ENCODE measurements around the gene NCOR2.

The NCOR2 gene

GRCh38 chr12:124609041-124609989 is 41.9 kb upstream of the NCOR2 start:
- Histone ChIP-seq H3K4me1 (ENCODE audit: control insufficient read depth in 5 of 5, insufficient read depth in 5 of 5, low read length in 5 of 5) (peaks cover 0 to 22% (median 13%) of the 10 kb centered on the region in 5 donors), H3K27me3 (ENCODE audit: control insufficient read depth in 5 of 5, insufficient read depth in 4 of 5, low read length in 5 of 5) (peaks cover 0 to 4% (median 0%) of the 10 kb centered on the region in 5 donors), H3K9me3 (ENCODE audit: control insufficient read depth in 5 of 5, low read length in 5 of 5) (peaks cover 0 to 6% (median 4%) of the 10 kb centered on the region in 5 donors), H3K9ac (ENCODE audit: low read length in 5 of 5) (no peak overlapping the region), H3K4me3 (ENCODE audit: low read depth in 1 of 5, low read length in 5 of 5) (no peak overlapping the region), H3K27ac (ENCODE audit: low read depth, low read length) (no peak overlapping the region), H3K36me3 (ENCODE audit: control insufficient read depth in 5 of 5, insufficient read depth in 5 of 5, low read length in 5 of 5) (no peaks in the 10 kb centered on the region)

- Histone ChIP-seq H3K27me3 (ENCODE audit: control insufficient read depth in 5 of 5, insufficient read depth in 4 of 5, low read length in 5 of 5) (peaks cover 0 to 4% (median 0%) of the 10 kb centered on the region in 5 donors), H3K9ac (ENCODE audit: low read length in 5 of 5) (no peak overlapping the region), H3K4me1 (ENCODE audit: control insufficient read depth in 5 of 5, insufficient read depth in 5 of 5, low read length in 5 of 5) (peaks cover 0 to 26% (median 13%) of the 10 kb centered on the region in 5 donors), H3K36me3 (ENCODE audit: control insufficient read depth in 5 of 5, insufficient read depth in 5 of 5, low read length in 5 of 5) (no peaks in the 10 kb centered on the region), H3K4me3 (ENCODE audit: low read depth in 1 of 5, low read length in 5 of 5) (no peak overlapping the region), H3K27ac (ENCODE audit: low read depth, low read length) (no peak overlapping the region), H3K9me3 (ENCODE audit: control insufficient read depth in 5 of 5, low read length in 5 of 5) (peaks cover 0 to 4% (median 0%) of the 10 kb centered on the region in 5 donors)
These were observed 41.0 kb upstream of the NCOR2 start for GRCh38 chr12:124608450-124608870.

- Histone ChIP-seq H3K27ac (ENCODE audit: low read depth, low read length) (no peak overlapping the region), H3K36me3 (ENCODE audit: control insufficient read depth in 5 of 5, insufficient read depth in 5 of 5, low read length in 5 of 5) (no peaks in the 10 kb centered on the region), H3K9ac (ENCODE audit: low read length in 5 of 5) (no peak overlapping the region), H3K4me3 (ENCODE audit: low read depth in 1 of 5, low read length in 5 of 5) (no peak overlapping the region), H3K9me3 (ENCODE audit: control insufficient read depth in 5 of 5, low read length in 5 of 5) (peaks cover 0 to 4% (median 0%) of the 10 kb centered on the region in 5 donors), H3K27me3 (ENCODE audit: control insufficient read depth in 5 of 5, insufficient read depth in 4 of 5, low read length in 5 of 5) (peaks cover 0 to 4% (median 0%) of the 10 kb centered on the region in 5 donors), H3K4me1 (ENCODE audit: control insufficient read depth in 5 of 5, insufficient read depth in 5 of 5, low read length in 5 of 5) (peaks cover 0 to 27% (median 13%) of the 10 kb centered on the region in 5 donors)
These were observed 40.4 kb upstream of the NCOR2 start for GRCh38 chr12:124607681-124608425.

GRCh38 chr12:124605883-124606774 is 38.7 kb upstream of the NCOR2 start:
- H3K27me3 ChIP-seq (ENCODE audit: control insufficient read depth in 5 of 5, insufficient read depth in 4 of 5, low read length in 5 of 5), result peaks cover 0 to 4% (median 0%) of the 10 kb centered on the region in 5 donors
- no peaks in the 10 kb centered on the region for H3K36me3 ChIP-seq (ENCODE audit: control insufficient read depth in 5 of 5, insufficient read depth in 5 of 5, low read length in 5 of 5)
- H3K9me3 ChIP-seq (ENCODE audit: control insufficient read depth in 5 of 5, low read length in 5 of 5), result peaks cover 0 to 4% (median 0%) of the 10 kb centered on the region in 5 donors
- peaks cover 0 to 27% (median 13%) of the 10 kb centered on the region in 5 donors for H3K4me1 ChIP-seq (ENCODE audit: control insufficient read depth in 5 of 5, insufficient read depth in 5 of 5, low read length in 5 of 5)
- no peak overlapping the region for H3K27ac ChIP-seq (ENCODE audit: low read depth, low read length)
- H3K4me3 ChIP-seq (ENCODE audit: low read depth in 1 of 5, low read length in 5 of 5), result no peak overlapping the region
- H3K9ac ChIP-seq (ENCODE audit: low read length in 5 of 5), result no peak overlapping the region

GRCh38 chr12:124605150-124605882 is 37.9 kb upstream of the NCOR2 start:
- H3K36me3 ChIP-seq (ENCODE audit: control insufficient read depth in 5 of 5, insufficient read depth in 5 of 5, low read length in 5 of 5), result no peaks in the 10 kb centered on the region
- H3K27ac ChIP-seq (ENCODE audit: low read depth, low read length), result no peak overlapping the region
- no peak overlapping the region for H3K9ac ChIP-seq (ENCODE audit: low read length in 5 of 5)
- H3K27me3 ChIP-seq (ENCODE audit: control insufficient read depth in 5 of 5, insufficient read depth in 4 of 5, low read length in 5 of 5), result peaks cover 0 to 4% (median 0%) of the 10 kb centered on the region in 5 donors
- peaks cover 0 to 27% (median 13%) of the 10 kb centered on the region in 5 donors for H3K4me1 ChIP-seq (ENCODE audit: control insufficient read depth in 5 of 5, insufficient read depth in 5 of 5, low read length in 5 of 5)
- peaks cover 0 to 4% (median 0%) of the 10 kb centered on the region in 5 donors for H3K9me3 ChIP-seq (ENCODE audit: control insufficient read depth in 5 of 5, low read length in 5 of 5)
- no peak overlapping the region for H3K4me3 ChIP-seq (ENCODE audit: low read depth in 1 of 5, low read length in 5 of 5)

- Histone ChIP-seq H3K36me3 (ENCODE audit: control insufficient read depth in 5 of 5, insufficient read depth in 5 of 5, low read length in 5 of 5) (no peaks in the 10 kb centered on the region), H3K4me3 (ENCODE audit: low read depth in 1 of 5, low read length in 5 of 5) (no peak overlapping the region), H3K27me3 (ENCODE audit: control insufficient read depth in 5 of 5, insufficient read depth in 4 of 5, low read length in 5 of 5) (no peaks in the 10 kb centered on the region), H3K9me3 (ENCODE audit: control insufficient read depth in 5 of 5, low read length in 5 of 5) (peaks cover 0 to 4% (median 0%) of the 10 kb centered on the region in 5 donors), H3K4me1 (ENCODE audit: control insufficient read depth in 5 of 5, insufficient read depth in 5 of 5, low read length in 5 of 5) (peaks cover 0 to 21% (median 11%) of the 10 kb centered on the region in 5 donors), H3K27ac (ENCODE audit: low read depth, low read length) (no peak overlapping the region), H3K9ac (ENCODE audit: low read length in 5 of 5) (peak overlapping the region in 1 of 5 donors; percentile 26)
These were observed 36.9 kb upstream of the NCOR2 start for GRCh38 chr12:124604264-124604680.

- Histone ChIP-seq H3K4me3 (ENCODE audit: low read depth in 1 of 5, low read length in 5 of 5) (no peak overlapping the region), H3K4me1 (ENCODE audit: control insufficient read depth in 5 of 5, insufficient read depth in 5 of 5, low read length in 5 of 5) (peaks cover 0 to 17% (median 7%) of the 10 kb centered on the region in 5 donors), H3K36me3 (ENCODE audit: control insufficient read depth in 5 of 5, insufficient read depth in 5 of 5, low read length in 5 of 5) (no peaks in the 10 kb centered on the region), H3K27ac (ENCODE audit: low read depth, low read length) (no peak overlapping the region), H3K27me3 (ENCODE audit: control insufficient read depth in 5 of 5, insufficient read depth in 4 of 5, low read length in 5 of 5) (no peaks in the 10 kb centered on the region), H3K9me3 (ENCODE audit: control insufficient read depth in 5 of 5, low read length in 5 of 5) (peaks cover 0 to 4% (median 0%) of the 10 kb centered on the region in 5 donors), H3K9ac (ENCODE audit: low read length in 5 of 5) (peak overlapping the region in 1 of 5 donors; percentile 26)
These were observed 36.4 kb upstream of the NCOR2 start for GRCh38 chr12:124603831-124604251.

- Histone ChIP-seq H3K27me3 (ENCODE audit: control insufficient read depth in 5 of 5, insufficient read depth in 4 of 5, low read length in 5 of 5) (no peaks in the 10 kb centered on the region), H3K4me3 (ENCODE audit: low read depth in 1 of 5, low read length in 5 of 5) (no peak overlapping the region), H3K9me3 (ENCODE audit: control insufficient read depth in 5 of 5, low read length in 5 of 5) (peaks cover 0 to 4% (median 0%) of the 10 kb centered on the region in 5 donors), H3K27ac (ENCODE audit: low read depth, low read length) (no peak overlapping the region), H3K9ac (ENCODE audit: low read length in 5 of 5) (no peak overlapping the region), H3K36me3 (ENCODE audit: control insufficient read depth in 5 of 5, insufficient read depth in 5 of 5, low read length in 5 of 5) (no peaks in the 10 kb centered on the region), H3K4me1 (ENCODE audit: control insufficient read depth in 5 of 5, insufficient read depth in 5 of 5, low read length in 5 of 5) (peaks cover 0 to 10% (median 0%) of the 10 kb centered on the region in 5 donors)
These were observed 35.7 kb upstream of the NCOR2 start for GRCh38 chr12:124603100-124603541.
